Stromal cell of bone marrow (primary cell): Measurements from ENCODE around the gene FAM98B.
"Not testable (repeated sequence)": the region's sequence is repeated elsewhere in the genome, so short reads cannot be mapped to it uniquely, and the experiment has no call there.

Experiments
- DNase-seq: peaks from one replicate; pipeline ENCODE4 v3.0.0-alpha.2; 2012; ENCODE audit warnings: low read depth

The FAM98B gene

DNA sequence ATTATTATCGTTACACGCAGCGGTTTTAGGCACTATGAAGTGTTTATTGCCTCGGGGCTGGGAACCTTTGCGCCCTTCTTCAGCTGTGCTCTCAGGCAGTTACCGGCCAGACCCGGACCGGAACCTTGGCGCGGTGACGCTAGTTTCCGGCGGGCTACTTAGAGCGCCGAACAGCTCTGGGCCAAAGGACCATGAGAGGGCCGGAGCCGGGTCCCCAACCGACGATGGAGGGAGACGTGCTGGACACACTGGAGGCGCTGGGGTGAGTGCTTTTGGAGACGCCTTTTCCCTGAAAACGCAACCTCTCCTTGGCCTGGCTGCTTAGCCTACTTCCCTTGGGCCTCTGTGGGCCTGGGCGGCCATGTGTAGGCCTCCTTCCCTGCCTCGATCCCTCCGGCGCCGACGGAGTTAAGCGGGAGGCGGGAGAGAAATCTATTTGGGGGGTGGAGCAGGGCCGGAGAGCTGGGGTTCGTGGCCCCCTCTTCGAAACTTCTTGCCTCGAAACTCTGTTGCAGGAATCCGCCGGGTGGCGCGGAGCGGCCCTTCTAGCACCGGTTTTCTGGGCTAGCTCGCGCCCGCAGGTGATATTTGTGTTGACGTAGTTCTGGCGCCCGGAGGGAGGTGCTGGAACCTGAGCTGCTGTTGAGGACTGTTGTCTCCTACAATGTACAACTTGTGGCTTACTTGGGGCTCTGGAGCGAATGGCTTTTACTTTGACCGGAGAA lies at the start of gene FAM98B:
Gene FAM98B, plus strand, starts transcription at position 157 of the 725 bp plus-strand sequence. Its CDS starts 35 bp downstream, at position 192.
- DNase-seq, result peak; percentile 74

- DNase-seq, result no peak
Observed at GRCh38 chr15:38406436-38406835, 47.5 kb upstream of the FAM98B start.

DNA sequence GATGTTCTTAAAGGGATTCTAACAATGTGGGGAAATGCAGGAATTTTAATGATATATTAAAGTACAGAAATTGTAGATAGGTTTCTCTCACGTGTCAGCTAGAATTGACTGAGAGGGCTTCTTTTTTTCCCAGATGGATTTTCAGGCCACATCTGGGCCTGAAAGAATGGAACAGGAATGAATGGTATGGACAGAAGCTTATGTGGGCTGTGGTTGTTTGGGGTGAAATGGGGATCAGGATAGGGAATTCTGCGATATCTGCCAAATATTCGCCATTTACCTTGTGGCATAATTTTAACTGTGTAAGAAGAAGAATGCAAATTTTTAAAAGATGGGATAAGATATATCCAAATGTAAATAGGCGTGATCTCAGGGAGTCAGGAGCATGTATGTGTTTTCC lies 45.4 kb upstream of the FAM98B start:
- no peak for DNase-seq

- DNase-seq, result no peak
Observed at GRCh38 chr15:38411902-38412301, 42.0 kb upstream of the FAM98B start.

GRCh38 chr15:38412466-38412865 lies 41.5 kb upstream of the FAM98B start:
- DNase-seq, result no peak

- peak; percentile 74 for DNase-seq
Observed at GRCh38 chr15:38414357-38414756, 39.6 kb upstream of the FAM98B start.

DNA sequence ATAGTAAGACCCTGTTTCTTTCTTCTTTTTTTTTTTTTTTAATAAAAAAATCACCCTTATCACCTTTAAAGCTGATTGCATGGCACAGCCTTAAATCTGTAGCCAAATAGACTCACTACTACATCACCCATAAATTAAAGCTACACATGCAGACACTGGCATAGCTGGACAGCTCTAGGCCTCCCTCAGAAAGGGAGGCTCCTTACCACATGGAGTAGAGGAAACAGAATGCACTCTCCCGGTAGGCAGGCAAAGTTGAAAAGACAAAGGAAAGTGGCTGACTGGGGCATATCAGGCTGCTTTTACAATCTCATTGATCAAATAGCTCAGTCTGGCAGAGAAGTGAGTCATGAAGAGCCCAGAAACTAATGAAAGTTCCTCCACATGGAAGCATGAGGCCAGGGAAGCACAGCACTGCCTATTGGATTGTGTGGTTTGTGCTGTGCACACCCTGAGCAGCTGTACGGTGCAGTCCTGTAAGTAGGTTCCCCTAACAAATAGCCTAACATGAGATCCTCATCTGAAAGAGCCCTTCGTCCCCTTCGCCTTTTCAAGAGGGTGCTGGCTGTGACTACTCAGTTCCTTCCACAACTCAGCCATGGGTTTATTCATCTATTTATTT lies 32.7 kb upstream of the FAM98B start:
- no peak for DNase-seq

DNA sequence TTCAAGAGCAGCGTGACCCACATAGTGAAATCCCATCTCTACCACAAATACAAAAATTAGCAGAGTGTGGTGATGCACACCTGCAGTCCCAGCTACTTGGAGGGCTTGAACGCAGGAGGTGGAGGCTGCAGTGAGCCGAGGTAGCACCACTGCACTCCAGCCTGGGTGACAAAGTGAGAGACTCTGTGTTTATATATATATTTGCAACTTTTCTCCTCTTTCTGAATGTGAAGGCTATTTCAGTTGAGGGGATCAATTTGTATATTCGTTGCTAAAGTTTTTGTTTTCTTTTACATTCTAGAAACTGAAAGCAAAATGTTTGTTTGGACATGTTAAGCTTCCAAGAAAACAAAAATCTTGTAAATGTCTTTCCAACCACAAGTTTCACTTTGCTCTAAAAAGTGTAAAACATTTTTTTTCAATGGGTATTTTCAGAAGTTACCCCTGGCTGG lies 29.8 kb upstream of the FAM98B start:
- DNase-seq, result no peak

- DNase-seq, result no peak
Observed at GRCh38 chr15:38425269-38425668, 28.7 kb upstream of the FAM98B start.

DNA sequence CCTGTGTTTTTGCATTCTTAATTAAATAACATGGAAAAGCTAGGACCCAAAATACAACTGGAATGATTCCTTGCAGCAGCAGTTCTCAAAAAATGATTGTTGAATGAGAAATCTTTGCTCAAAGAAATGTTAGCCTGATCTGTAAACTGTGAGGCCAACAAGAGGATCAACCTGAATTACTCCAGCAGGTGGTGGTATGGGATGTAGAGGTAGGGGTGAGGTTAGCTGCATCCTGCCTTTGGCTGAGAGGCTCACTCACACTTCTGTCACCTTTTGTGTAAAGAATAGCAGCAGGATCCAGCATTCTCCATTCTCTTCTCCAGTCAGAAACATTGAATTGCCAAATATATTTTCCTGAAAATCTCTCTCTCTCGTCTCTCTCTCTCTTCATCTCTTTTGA lies 26.5 kb upstream of the FAM98B start:
- no peak for DNase-seq

- DNase-seq, result no peak
Observed at GRCh38 chr15:38430106-38430760, 23.7 kb upstream of the FAM98B start.

DNA sequence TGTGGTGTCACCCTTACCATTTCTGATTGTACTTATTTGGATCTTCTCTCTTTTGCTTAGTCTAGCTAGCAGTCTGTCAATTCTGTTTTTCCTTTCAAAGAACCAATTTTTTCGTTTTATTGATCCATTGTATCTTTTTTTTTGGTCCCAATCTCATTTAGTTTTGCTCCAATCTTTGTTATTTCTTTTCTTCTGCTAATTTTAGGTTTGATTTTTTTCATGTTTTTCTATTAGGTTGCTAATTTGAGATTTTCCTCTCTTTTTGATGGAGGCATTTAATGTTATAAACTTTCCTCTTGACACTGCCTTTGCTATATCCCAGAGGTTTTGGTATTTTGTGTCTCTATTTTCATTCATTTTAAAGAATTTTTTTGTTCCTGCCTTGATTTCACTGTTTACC lies 16.9 kb upstream of the FAM98B start:
- no peak for DNase-seq

DNA sequence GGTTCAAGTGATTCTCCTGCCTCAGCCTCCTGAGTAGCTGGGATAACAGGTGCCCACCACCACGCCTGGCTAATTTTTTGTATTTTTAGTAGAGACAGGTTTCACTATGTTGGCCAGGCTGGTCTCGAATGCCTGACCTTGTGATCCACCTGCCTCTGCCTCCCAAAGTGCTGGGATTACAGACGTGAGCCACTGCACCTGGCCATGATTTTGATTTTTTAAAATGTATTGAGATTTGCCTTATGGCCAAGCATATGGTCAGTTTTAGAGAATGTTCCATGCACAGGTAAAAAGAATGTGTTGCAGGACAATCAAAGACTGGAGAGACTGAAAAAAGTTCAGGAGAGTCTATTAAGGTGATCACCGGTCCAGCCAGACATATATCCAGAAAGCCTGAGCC lies 16.3 kb upstream of the FAM98B start:
- DNase-seq, result not testable (repeated sequence)

- DNase-seq, result no peak
Observed at GRCh38 chr15:38438031-38438986, 15.6 kb upstream of the FAM98B start.

- peak; percentile 24 for DNase-seq
Observed at GRCh38 chr15:38440353-38441129, 13.4 kb upstream of the FAM98B start.

DNA sequence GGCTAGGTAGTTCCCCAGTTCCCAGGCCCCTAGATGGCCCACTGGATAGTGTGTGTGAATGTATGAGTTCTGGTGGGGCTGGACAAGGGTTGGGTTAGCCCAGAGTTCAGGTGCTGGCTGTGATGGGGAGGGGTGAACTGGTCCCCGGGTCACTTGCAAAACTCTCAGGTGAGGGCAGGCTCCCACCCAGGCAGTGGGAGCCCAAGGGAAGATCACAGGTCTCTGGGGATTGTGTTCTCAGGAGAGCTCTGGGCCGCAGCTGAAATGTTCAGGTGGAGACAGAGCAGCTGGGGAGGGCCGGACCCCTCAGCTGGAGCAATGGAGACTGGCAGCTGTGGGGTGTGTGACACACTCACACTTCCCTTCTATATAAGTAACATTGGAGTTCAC lies 12.8 kb upstream of the FAM98B start:
- no peak for DNase-seq

DNA sequence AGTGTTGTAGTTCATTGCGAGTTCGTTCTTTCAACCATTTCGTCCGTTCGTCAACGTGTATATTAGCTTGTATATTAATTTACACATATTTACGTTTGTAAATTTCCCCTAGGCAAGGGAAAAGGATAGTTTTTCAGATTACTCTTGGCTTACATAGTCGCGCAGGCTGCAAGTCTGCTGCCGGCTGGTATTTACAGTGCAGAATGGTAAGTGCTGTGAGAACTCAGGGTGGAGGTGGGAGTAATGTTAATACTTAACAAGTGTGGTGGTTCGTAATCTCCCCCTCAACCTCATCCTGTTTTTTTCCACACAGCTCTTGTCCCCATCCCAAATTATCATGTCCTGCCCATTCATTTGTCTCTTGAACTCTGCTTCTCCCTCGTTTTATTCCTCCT lies 766 bp downstream of the FAM98B start:
- DNase-seq, result no peak

DNA sequence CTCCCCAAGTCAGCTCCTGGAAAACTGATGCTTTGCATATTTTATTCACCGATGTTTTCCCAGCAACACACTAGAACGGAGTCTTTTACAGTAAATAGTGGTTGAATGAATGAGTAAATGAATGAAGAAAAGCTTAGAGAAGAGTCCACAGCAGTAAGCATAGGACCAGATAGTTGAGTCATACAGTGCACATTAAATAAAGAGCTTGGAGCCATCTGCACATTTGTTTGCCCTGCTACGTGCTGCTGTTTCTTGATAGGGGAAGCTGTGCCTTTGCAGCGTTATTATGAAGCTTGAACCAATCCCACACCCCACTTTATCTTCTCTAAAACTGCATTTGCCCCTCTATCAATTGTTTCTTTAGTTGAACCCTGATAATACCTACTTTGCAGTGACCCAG lies 1.2 kb downstream of the FAM98B start:
- DNase-seq, result no peak

- DNase-seq, result no peak
Observed at GRCh38 chr15:38458646-38459045, 4.7 kb downstream of the FAM98B start.

- DNase-seq, result no peak
Observed at GRCh38 chr15:38459480-38459879, 5.6 kb downstream of the FAM98B start.

GRCh38 chr15:38460543-38460942 lies 6.6 kb downstream of the FAM98B start:
- DNase-seq, result no peak
